PC-9 (cell line): ENCODE data around the gene RNF144A. TPM values are rescaled to one million over a fixed set of nuclear protein-coding genes. Genes with fewer than 3 reads are reported as not detected.

ENCODE experiments used
- BruUV-seq: library from RNA; stranded (reverse); fragments of 400-500 nt; replicated peaks from 2 replicates; lab custom pipeline; 2021; lab: Mats Ljungman, UMichigan
- CTCF ChIA-PET: fragments of 300-600 bp; sonication (Branson Sonifier 250); formaldehyde crosslinking; loops from one replicate; lab custom pipeline; 2022; ENCODE audit warnings: antibody characterized with exemption; lab: Charles Lee
- POLR2A ChIA-PET: fragments of 300-600 bp; sonication (Branson Sonifier 250); formaldehyde crosslinking; loops from one replicate; lab custom pipeline; 2022; ENCODE audit warnings: antibody characterized with exemption; ENCODE audit not compliant: unreplicated experiment; lab: Charles Lee
- DNase-seq, 2 experiments: peaks; one replicate each; pipeline versions ENCODE4 v3.0.0 to v3.0.0-alpha.2; 2015 to 2022; ENCODE audit warnings: mixed read lengths in 1 of 2
- H2AFZ ChIP-seq: fragments of 200-600 bp; sonication (generic); 2 replicates; pipeline ENCODE4 v1.8.1; 2017; ENCODE audit warnings: antibody characterized with exemption
- H3F3A ChIP-seq: fragments of 200-600 bp; sonication (generic); 2 replicates; pipeline ENCODE4 v1.8.1; 2017; ENCODE audit warnings: antibody characterized with exemption, mild to moderate bottlenecking, low read depth; ENCODE audit not compliant: insufficient read depth
- H3K27ac ChIP-seq: fragments of 200-600 bp; sonication (generic); 2 replicates; pipeline ENCODE4 v1.6.1; 2016; ENCODE audit warnings: mixed run types
- H3K27me3 ChIP-seq: fragments of 200-600 bp; sonication (generic); 2 replicates; pipeline ENCODE4 v1.6.1; 2016; ENCODE audit warnings: low read depth, mixed run types; ENCODE audit not compliant: insufficient read depth
- H3K36me3 ChIP-seq: fragments of 200-600 bp; sonication (generic); 2 replicates; pipeline ENCODE4 v1.6.1; 2016; ENCODE audit warnings: low read depth, mixed run types
- H3K4me1 ChIP-seq: fragments of 200-600 bp; sonication (generic); replicated peaks from 2 replicates; pipeline ENCODE4 v1.6.1; 2016; ENCODE audit warnings: mixed run types; ENCODE audit not compliant: insufficient read depth
- H3K4me2 ChIP-seq: fragments of 200-600 bp; sonication (generic); 2 replicates; pipeline ENCODE4 v1.6.1; 2017; ENCODE audit warnings: mixed run types
- H3K4me3 ChIP-seq: fragments of 200-600 bp; sonication (generic); 2 replicates; pipeline ENCODE4 v1.6.1; 2016; ENCODE audit warnings: mixed run types
- H3K79me2 ChIP-seq: fragments of 200-600 bp; sonication (generic); 2 replicates; pipeline ENCODE4 v1.6.1; 2017; ENCODE audit warnings: low read depth, mixed run types
- H3K9me2 ChIP-seq: fragments of 200-600 bp; sonication (generic); 2 replicates; pipeline ENCODE4 v1.8.1; 2017; ENCODE audit warnings: mild to moderate bottlenecking; ENCODE audit not compliant: insufficient read depth
- H3K9me3 ChIP-seq: fragments of 200-600 bp; sonication (generic); 2 replicates; pipeline ENCODE4 v1.8.1; 2016; ENCODE audit warnings: low read depth; ENCODE audit not compliant: insufficient read depth
- H4K20me1 ChIP-seq: fragments of 200-600 bp; sonication (generic); 2 replicates; pipeline ENCODE4 v1.8.1; 2017; ENCODE audit not compliant: insufficient read depth
- EZH2 ChIP-seq: fragments of 200-600 bp; sonication (generic); IDR thresholded peaks from 2 replicates; pipeline ENCODE4 v1.8.0; 2017; ENCODE audit warnings: antibody characterized with exemption, low read depth
- intact Hi-C: fragments of 100-400 bp; cut with micrococcal nuclease; formaldehyde crosslinking; loops from one replicate; pipeline ENCODE4 v1.10.0; 2022; ENCODE audit not compliant: unreplicated experiment
- total RNA-seq: library from RNA; stranded (reverse); gene quantifications from 2 replicates; pipeline ENCODE4 v1.2.3, GENCODE V29; 2021
- TF ChIP-seq, protein P1 (sequence below): fragments of 200-600 bp; sonication (generic); conservative IDR thresholded peaks from 2 replicates; pipeline ENCODE4 v1.6.1; 2017; ENCODE audit warnings: mixed run types, antibody characterized with exemption, mild to moderate bottlenecking, moderate library complexity

The RNF144A gene
- total RNA-seq, 1 experiment from 2014 or later, result 0.94 TPM

DNA sequence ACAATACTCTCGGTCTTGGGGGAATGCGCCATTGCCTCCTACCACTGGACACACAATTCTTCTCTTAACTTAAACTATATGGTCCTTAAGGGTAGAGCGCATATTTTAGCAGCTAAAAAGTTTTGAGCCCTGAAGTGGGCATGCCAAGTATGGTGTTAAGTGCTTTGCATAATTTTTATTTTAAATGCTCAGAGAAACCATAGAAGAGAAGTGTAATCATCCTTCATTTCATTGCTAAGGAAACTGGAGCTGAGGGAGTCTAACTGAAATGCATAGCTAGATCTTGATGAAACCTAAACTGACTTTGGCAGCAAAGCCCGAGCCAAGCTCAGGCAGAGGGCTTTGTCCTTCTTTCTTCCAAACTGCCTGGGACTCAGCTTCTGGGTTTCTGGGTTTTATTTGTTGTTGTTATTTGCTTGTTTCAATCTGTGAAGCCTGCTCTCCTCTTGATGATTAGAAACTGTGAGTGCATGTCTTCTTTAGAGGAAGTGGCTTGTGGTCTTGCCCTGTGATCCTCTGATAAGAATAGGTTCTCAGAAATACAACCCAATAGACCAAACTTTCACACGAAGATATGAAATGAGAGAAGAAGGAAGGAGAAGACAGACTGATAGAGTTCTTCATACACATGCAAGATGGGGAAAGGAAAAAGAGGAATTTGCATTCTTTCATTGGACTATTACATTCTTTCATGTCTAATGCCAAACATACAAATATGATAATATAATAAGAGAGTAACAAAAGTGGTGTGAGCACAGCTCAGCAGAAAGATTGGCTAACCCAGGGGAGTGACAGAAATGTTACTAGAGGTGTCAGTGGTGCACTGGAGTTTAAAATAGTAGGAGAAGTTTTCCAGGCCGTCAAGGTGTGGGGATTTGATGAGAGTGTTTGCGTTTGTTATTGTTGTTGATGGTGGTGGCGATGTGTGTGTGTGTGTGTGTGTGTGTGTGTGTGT, 7.5 kb upstream of the RNF144A start:
- Histone ChIP-seq H3K27ac (no peak overlapping the region), H3K27me3 (peaks cover 32% of the 10 kb centered on the region), H2AFZ (no peak overlapping the region), H3K9me3 (no peaks in the 10 kb centered on the region), H3K79me2 (no peaks in the 10 kb centered on the region), H3K4me2 (no peak overlapping the region), H3K9me2 (no peaks in the 10 kb centered on the region), H3K4me1 (no peaks in the 10 kb centered on the region), H3F3A (no peaks in the 10 kb centered on the region), H3K4me3 (no peak overlapping the region), H3K36me3 (no peaks in the 10 kb centered on the region), H4K20me1 (no peaks in the 10 kb centered on the region)
- no peak for DNase-seq
- no TSS peak for BruUV-seq
- intact Hi-C loops, result no loop called here
- TF ChIP-seq, protein P1, sequence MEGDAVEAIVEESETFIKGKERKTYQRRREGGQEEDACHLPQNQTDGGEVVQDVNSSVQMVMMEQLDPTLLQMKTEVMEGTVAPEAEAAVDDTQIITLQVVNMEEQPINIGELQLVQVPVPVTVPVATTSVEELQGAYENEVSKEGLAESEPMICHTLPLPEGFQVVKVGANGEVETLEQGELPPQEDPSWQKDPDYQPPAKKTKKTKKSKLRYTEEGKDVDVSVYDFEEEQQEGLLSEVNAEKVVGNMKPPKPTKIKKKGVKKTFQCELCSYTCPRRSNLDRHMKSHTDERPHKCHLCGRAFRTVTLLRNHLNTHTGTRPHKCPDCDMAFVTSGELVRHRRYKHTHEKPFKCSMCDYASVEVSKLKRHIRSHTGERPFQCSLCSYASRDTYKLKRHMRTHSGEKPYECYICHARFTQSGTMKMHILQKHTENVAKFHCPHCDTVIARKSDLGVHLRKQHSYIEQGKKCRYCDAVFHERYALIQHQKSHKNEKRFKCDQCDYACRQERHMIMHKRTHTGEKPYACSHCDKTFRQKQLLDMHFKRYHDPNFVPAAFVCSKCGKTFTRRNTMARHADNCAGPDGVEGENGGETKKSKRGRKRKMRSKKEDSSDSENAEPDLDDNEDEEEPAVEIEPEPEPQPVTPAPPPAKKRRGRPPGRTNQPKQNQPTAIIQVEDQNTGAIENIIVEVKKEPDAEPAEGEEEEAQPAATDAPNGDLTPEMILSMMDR, result no peak
- TF ChIP-seq EZH2, result no peak
- CTCF ChIA-PET, result no interaction called here
- POLR2A ChIA-PET, result no interaction called here

DNA sequence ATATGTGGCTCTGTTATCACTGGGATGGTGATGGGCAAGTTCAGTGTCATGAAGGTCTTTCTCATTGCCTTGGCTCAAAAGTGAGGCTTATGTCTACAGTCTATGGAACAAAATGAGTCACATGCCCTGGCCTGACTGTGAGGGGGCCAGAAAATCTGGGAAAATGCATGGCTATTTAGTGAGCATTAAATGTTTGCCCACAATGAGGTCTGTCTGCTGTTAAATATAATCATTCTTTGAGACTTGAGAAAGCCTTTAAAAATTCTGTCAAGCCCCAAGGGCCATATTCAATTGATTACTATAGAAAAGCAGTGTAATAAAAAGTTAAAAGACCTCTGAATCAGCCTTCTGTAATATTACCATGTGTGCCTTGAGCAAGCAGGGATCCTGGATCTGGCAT, 5.5 kb upstream of the RNF144A start:
- Histone ChIP-seq H2AFZ (no peak overlapping the region), H3F3A (no peaks in the 10 kb centered on the region), H3K27ac (no peak overlapping the region), H3K4me3 (no peak overlapping the region), H3K27me3 (peaks cover 25% of the 10 kb centered on the region), H4K20me1 (no peaks in the 10 kb centered on the region), H3K79me2 (no peaks in the 10 kb centered on the region), H3K36me3 (no peaks in the 10 kb centered on the region), H3K9me2 (no peaks in the 10 kb centered on the region), H3K9me3 (no peaks in the 10 kb centered on the region), H3K4me2 (no peak overlapping the region), H3K4me1 (no peaks in the 10 kb centered on the region)
- TF ChIP-seq EZH2, result no peak
- TF ChIP-seq, protein P1, result no peak
- POLR2A ChIA-PET, result no interaction called here
- no TSS peak for BruUV-seq
- no peak for DNase-seq
- intact Hi-C loops, result no loop called here
- CTCF ChIA-PET, result no interaction called here

DNA sequence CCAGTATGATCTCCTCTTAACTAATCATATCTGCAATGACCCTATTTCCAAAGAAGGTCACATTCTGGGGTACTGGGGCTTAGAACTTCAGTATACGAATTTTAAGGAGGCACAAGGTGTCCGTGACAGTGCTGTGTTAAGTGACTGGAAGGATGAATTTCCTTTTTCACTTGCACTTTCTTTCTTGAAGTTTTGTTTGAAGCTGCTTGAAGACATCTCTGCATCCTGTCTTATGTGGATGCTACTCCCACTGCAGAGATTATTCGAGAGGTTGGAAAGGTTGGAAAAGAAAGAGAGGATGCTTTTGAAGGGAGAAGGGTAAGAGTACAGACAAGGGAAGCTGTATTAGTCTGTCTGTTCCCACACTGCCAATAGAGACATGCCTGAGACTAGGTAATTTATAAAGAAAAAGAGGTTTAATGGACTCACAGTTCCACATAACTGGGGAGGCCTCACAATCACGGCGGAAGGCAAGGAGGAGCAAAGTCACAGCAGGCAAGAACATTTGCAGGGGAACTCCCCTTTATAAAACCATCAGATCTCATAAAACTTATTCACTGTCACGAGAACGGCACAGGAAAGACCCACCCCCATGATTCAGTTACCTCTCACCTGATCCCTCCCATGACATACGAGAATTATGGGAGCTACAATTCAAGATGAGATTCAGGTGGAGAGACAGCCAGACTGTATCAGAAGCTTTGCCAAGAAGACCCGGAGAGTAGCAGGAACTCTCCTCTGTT, 3.6 kb upstream of the RNF144A start:
- Histone ChIP-seq H3K79me2 (no peaks in the 10 kb centered on the region), H3K4me1 (no peaks in the 10 kb centered on the region), H3K27ac (no peak overlapping the region), H3K9me3 (no peaks in the 10 kb centered on the region), H4K20me1 (no peaks in the 10 kb centered on the region), H3K27me3 (peaks cover 11% of the 10 kb centered on the region), H3F3A (no peaks in the 10 kb centered on the region), H3K4me2 (no peak overlapping the region), H3K9me2 (no peaks in the 10 kb centered on the region), H3K4me3 (no peak overlapping the region), H2AFZ (no peak overlapping the region), H3K36me3 (no peaks in the 10 kb centered on the region)
- no peak for DNase-seq
- CTCF ChIA-PET, result no interaction called here
- intact Hi-C loops, result no loop called here
- POLR2A ChIA-PET, result no interaction called here
- BruUV-seq, result no TSS peak
- TF ChIP-seq, protein P1, result no peak
- no peak for TF ChIP-seq EZH2
